Activated naive CD8-positive, alpha-beta T cell (primary cell): ENCODE data around the gene NXNL2.

Experiments
- H3K27ac Mint-ChIP-seq: one replicate; pipeline ENCODE4 v1.8.0; 2021; ENCODE audit warnings: mixed read lengths
- H3K27me3 Mint-ChIP-seq: one replicate; pipeline ENCODE4 v1.8.0; 2021; ENCODE audit warnings: mixed read lengths
- H3K36me3 Mint-ChIP-seq: one replicate; pipeline ENCODE4 v1.8.0; 2021; ENCODE audit warnings: mixed read lengths
- H3K4me1 Mint-ChIP-seq: one replicate; pipeline ENCODE4 v1.8.0; 2021; ENCODE audit warnings: low read depth, mixed read lengths
- H3K4me3 Mint-ChIP-seq: one replicate; pipeline ENCODE4 v1.8.0; 2021; ENCODE audit warnings: mild to moderate bottlenecking, mixed read lengths
- H3K9me3 Mint-ChIP-seq: one replicate; pipeline ENCODE4 v1.8.0; 2021; ENCODE audit warnings: low read depth, mixed read lengths

The NXNL2 gene

DNA sequence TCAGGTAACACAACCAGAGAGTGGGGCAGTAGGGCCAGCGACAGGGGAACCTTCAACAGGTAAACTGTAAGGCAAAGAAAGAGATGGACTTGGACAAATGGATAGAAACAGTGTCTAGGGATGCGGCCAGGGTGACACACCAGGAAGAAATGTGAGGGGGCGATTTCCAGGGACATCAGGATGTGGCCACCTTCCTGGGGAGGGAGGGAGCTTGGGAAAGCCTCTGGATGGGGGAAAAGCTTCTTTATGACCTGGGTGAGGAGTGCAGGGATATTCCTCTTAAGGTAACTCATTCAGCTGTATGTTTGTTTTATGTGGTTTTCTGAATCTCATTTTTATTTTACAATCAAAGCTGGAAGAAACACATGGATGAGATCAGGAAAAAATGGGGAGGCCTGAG is 11.9 kb upstream of the NXNL2 start:
- no peaks in the 10 kb centered on the region for H3K9me3 Mint-ChIP-seq
- no peak overlapping the region for H3K4me3 Mint-ChIP-seq
- H3K27ac Mint-ChIP-seq: no peak overlapping the region
- no peaks in the 10 kb centered on the region for H3K4me1 Mint-ChIP-seq
- peaks cover 2% of the 10 kb centered on the region for H3K27me3 Mint-ChIP-seq
- H3K36me3 Mint-ChIP-seq: no peaks in the 10 kb centered on the region

GRCh38 chr9:88524911-88525310 is 10.1 kb upstream of the NXNL2 start:
- no peaks in the 10 kb centered on the region for H3K9me3 Mint-ChIP-seq
- no peak overlapping the region for H3K4me3 Mint-ChIP-seq
- no peaks in the 10 kb centered on the region for H3K27me3 Mint-ChIP-seq
- no peaks in the 10 kb centered on the region for H3K4me1 Mint-ChIP-seq
- no peaks in the 10 kb centered on the region for H3K36me3 Mint-ChIP-seq
- no peak overlapping the region for H3K27ac Mint-ChIP-seq

GRCh38 chr9:88527618-88528017 is 7.4 kb upstream of the NXNL2 start:
- Mint-ChIP-seq H3K27me3 (no peaks in the 10 kb centered on the region), H3K27ac (no peak overlapping the region), H3K36me3 (no peaks in the 10 kb centered on the region), H3K9me3 (no peaks in the 10 kb centered on the region), H3K4me3 (no peak overlapping the region), H3K4me1 (no peaks in the 10 kb centered on the region)

DNA sequence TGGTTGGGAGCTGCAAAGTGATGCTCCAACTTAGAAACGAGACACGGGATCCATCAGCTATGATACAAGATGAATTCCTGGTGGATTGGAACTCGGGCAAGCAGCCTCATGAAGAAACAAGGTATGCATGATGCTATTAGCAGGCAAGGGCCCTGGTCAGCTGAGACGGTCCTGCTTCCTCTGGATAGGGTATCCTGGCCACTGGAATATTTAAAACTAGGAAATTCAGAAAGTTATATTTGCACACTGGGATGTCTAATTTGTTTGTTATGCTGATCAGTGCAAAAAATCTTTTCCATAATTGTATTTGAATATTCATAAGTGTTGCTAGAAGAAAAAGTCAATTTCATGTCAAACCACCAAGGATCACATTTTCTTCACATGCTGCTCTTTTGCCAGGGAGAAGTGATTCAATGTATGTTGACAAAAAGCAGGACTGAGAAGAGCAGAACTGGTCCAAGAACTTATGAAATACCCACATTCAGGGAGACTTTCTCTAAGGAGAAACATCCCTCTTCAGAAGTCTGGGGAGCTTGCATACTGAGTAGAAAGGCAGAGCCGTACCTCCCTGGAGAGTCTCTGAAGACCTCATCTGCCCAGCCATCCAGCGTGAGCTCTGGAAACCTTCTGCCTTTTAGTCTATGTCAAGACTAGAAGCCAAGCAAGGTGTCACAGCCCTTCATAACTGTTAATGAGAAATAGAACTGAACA is 6.7 kb upstream of the NXNL2 start:
- Mint-ChIP-seq H3K36me3 (no peaks in the 10 kb centered on the region), H3K27ac (no peak overlapping the region), H3K4me3 (no peak overlapping the region), H3K27me3 (peaks cover 2% of the 10 kb centered on the region), H3K4me1 (peaks cover 5% of the 10 kb centered on the region), H3K9me3 (no peaks in the 10 kb centered on the region)

DNA sequence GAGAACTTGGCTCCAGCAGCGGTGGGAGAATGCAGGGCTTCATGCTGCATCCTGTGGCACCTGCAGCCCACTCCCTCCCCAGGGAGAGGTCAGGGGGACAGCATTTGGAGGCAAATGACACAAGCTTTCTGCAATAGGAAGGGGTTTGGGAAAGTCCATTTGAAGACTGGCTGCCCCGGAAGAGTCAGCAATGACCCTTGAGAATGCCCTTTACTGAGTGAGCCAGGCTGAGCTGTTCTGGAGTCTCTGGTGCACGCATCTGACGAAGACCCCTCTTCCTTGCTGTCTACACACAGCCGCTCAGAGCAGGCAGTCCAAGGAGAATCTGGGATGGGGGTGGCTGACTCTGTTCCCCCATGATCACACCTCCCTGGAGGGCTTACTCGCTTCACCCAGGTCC is 5.5 kb upstream of the NXNL2 start:
- H3K4me3 Mint-ChIP-seq: no peak overlapping the region
- peaks cover 3% of the 10 kb centered on the region for H3K27me3 Mint-ChIP-seq
- peaks cover 11% of the 10 kb centered on the region for H3K4me1 Mint-ChIP-seq
- no peak overlapping the region for H3K27ac Mint-ChIP-seq
- H3K36me3 Mint-ChIP-seq: no peaks in the 10 kb centered on the region
- no peaks in the 10 kb centered on the region for H3K9me3 Mint-ChIP-seq

- Mint-ChIP-seq H3K36me3 (no peaks in the 10 kb centered on the region), H3K4me3 (no peak overlapping the region), H3K9me3 (no peaks in the 10 kb centered on the region), H3K27ac (no peak overlapping the region), H3K4me1 (peaks cover 11% of the 10 kb centered on the region), H3K27me3 (peaks cover 3% of the 10 kb centered on the region)
These were observed 4.9 kb upstream of the NXNL2 start for GRCh38 chr9:88530051-88530450.

DNA sequence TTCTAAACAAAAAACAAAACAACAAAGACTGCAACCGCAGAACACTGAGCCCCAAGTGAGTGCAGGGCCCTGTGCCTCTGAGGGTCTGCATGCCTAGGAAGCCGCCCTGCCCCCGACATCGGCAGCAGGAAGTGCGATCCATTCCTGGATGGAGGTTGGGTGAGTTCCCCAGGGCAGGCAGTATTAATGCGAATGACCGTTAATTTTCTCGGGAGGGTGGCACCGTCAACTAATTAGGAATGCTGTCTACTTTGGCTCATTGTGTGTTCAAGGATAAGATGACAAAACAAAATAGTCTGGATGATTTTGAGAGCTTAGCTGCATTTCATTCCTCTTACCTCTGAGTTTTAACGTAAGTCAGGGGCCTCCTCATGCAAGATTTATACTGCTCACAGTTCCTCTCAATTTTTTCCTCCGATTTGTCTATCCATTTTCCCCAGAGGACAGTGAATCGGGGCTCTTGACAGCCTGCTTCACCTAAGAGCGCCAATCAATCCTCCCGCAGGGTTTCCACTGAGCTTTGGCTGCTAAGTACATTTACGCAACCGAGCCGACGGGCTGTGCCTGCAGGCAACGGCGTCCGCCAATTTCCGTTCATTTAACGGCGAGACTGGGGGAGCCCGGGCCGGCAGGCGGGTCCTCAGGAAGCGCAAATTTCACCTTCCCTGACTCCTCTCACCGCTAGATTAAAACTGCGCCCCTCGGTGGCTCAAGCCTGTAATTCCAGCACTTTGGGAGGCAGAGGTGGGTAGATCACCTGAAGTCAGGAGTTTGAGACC is 2.9 kb upstream of the NXNL2 start:
- H3K27ac Mint-ChIP-seq: no peak overlapping the region
- peaks cover 21% of the 10 kb centered on the region for H3K4me1 Mint-ChIP-seq
- H3K4me3 Mint-ChIP-seq: no peak overlapping the region
- peaks cover 3% of the 10 kb centered on the region for H3K27me3 Mint-ChIP-seq
- no peaks in the 10 kb centered on the region for H3K36me3 Mint-ChIP-seq
- no peaks in the 10 kb centered on the region for H3K9me3 Mint-ChIP-seq

DNA sequence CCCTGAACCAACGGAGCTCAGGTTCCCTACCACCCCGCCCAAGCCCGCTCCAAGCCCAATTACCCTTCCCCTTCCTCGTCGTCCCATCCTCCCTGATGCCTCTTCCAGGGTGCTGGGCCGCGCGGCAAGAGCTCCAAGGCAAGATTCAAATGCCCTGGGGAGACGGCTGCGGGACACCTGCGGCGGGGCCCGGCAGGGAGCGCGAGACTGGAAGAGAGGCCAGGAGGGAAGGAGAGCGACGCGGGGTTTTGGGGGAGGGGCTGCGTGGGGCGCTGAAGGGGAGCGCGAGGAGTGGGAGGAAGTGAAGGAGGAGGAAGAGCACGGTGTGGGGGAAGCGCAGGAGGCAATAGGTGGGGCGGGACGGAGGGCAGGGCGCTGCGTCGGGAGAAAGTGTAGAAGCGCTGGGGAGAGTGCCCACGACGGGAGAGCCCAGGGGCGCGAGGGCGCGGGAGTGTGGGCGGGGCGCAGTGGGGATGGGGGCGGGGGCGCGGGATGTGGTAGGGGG is 975 bp upstream of the NXNL2 start:
- Mint-ChIP-seq H3K27me3 (peaks cover 3% of the 10 kb centered on the region), H3K27ac (no peak overlapping the region), H3K36me3 (no peaks in the 10 kb centered on the region), H3K4me1 (peaks cover 22% of the 10 kb centered on the region), H3K4me3 (peak overlapping the region; percentile 52), H3K9me3 (no peaks in the 10 kb centered on the region)

- Mint-ChIP-seq H3K4me3 (peak overlapping the region; percentile 47), H3K9me3 (no peaks in the 10 kb centered on the region), H3K27me3 (peaks cover 5% of the 10 kb centered on the region), H3K36me3 (no peaks in the 10 kb centered on the region), H3K27ac (no peak overlapping the region), H3K4me1 (peaks cover 22% of the 10 kb centered on the region)
These were observed 446 bp downstream of the NXNL2 start for GRCh38 chr9:88535226-88536022.

- peaks cover 22% of the 10 kb centered on the region for H3K4me1 Mint-ChIP-seq
- H3K9me3 Mint-ChIP-seq: no peaks in the 10 kb centered on the region
- peak overlapping the region; percentile 47 for H3K4me3 Mint-ChIP-seq
- no peak overlapping the region for H3K27ac Mint-ChIP-seq
- peaks cover 6% of the 10 kb centered on the region for H3K27me3 Mint-ChIP-seq
- no peaks in the 10 kb centered on the region for H3K36me3 Mint-ChIP-seq
These were observed 996 bp downstream of the NXNL2 start for GRCh38 chr9:88536023-88536324.

DNA sequence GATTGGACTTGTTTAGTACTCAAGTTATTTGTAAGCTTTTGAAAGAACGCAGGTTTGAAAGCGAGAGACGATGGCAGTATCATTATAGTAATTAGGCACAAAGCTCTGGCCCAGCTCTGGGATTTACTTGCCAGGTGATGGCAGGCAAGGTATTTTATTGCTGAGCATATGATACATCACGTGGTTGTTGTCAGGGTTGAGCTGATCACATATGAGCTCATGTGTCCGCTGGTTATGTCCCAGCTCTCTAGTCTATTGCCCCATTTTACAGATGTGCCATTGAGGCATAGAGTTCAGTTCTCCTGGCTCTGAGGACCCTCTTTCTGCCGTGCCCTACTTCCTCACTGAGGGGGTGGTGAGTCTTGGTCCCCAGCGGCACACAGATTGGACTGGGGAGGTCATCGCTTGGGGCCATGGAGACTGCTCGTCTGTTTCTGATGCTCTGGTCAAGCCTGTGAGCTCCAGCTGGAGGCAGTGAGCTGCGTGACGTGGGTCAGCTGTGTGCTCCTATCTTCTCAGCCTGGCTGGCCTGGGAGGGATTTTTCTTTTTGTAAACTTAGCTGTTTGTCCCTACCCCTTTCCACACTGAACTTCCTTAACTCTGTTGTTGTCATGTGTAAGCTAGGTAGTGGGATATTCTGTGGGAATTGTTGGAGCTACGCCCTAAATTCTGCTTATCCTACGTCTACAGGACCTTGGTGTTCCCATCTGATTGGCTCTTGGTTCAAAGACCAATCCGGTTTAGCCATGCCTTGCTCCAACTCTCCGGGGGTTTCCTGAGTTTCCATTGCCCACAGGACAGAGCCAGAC is 2.2 kb downstream of the NXNL2 start:
- H3K27me3 Mint-ChIP-seq: peaks cover 8% of the 10 kb centered on the region
- H3K36me3 Mint-ChIP-seq: no peaks in the 10 kb centered on the region
- no peak overlapping the region for H3K27ac Mint-ChIP-seq
- H3K4me1 Mint-ChIP-seq: peaks cover 22% of the 10 kb centered on the region
- no peaks in the 10 kb centered on the region for H3K9me3 Mint-ChIP-seq
- H3K4me3 Mint-ChIP-seq: no peak overlapping the region

DNA sequence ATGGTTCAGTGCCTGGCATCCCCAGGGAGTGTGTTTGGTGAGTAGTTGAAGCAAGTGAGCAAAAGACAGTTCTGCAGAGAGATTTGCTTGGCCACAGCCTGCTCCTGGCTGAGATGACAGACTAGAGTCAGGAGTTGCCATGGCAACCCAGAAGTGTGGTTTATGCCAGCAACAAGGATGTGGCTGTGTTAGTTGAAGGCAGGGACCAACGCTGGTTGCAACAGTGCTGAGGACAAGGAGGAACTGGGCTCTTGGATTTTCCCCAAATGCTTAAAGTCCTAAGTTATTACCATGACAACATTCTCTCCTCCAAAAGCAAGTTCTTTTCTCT is 2.7 kb downstream of the NXNL2 start:
- Mint-ChIP-seq H3K27ac (no peak overlapping the region), H3K4me3 (no peak overlapping the region), H3K36me3 (no peaks in the 10 kb centered on the region), H3K27me3 (peaks cover 9% of the 10 kb centered on the region), H3K4me1 (peaks cover 22% of the 10 kb centered on the region), H3K9me3 (no peaks in the 10 kb centered on the region)

- H3K4me1 Mint-ChIP-seq: peaks cover 15% of the 10 kb centered on the region
- H3K36me3 Mint-ChIP-seq: no peaks in the 10 kb centered on the region
- no peaks in the 10 kb centered on the region for H3K9me3 Mint-ChIP-seq
- no peak overlapping the region for H3K27ac Mint-ChIP-seq
- peaks cover 8% of the 10 kb centered on the region for H3K27me3 Mint-ChIP-seq
- H3K4me3 Mint-ChIP-seq: no peak overlapping the region
These were observed 3.5 kb downstream of the NXNL2 start for GRCh38 chr9:88538311-88539085.

DNA sequence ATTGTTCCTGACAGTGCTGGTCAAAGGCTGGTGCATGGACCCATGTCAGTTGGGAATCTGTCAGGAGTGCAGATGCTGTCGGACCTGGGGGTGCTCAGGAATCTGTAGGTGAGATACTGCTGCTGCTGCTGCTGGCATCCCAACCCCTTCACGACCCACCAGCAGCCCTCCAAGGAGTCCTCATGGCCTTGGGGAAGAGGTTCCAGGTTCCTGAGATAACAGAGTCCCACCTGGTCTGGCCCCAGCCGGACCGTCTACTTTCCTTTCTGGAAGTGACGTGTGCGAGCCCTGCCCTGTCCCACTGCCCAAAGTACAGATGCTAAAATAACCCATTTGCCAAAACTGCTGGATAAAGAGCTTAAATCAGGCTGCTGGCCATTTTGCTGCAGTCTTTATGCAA is 4.3 kb downstream of the NXNL2 start:
- no peak overlapping the region for H3K27ac Mint-ChIP-seq
- H3K27me3 Mint-ChIP-seq: peaks cover 8% of the 10 kb centered on the region
- no peak overlapping the region for H3K4me3 Mint-ChIP-seq
- H3K36me3 Mint-ChIP-seq: no peaks in the 10 kb centered on the region
- no peaks in the 10 kb centered on the region for H3K9me3 Mint-ChIP-seq
- H3K4me1 Mint-ChIP-seq: peaks cover 12% of the 10 kb centered on the region
